Measurements from ENCODE around the gene GAN. TPM values are rescaled to one million over a fixed set of nuclear protein-coding genes. Genes with fewer than 3 reads are reported as not detected.
"Not testable (repeated sequence)": the region's sequence is repeated elsewhere in the genome, so short reads cannot be mapped to it uniquely, and the experiment has no call there.

Gene GAN
- total and polyA plus RNA-seq, 5 experiments from 2014 or later, result 2.1 to 12.0 (median 2.5) TPM

DNA sequence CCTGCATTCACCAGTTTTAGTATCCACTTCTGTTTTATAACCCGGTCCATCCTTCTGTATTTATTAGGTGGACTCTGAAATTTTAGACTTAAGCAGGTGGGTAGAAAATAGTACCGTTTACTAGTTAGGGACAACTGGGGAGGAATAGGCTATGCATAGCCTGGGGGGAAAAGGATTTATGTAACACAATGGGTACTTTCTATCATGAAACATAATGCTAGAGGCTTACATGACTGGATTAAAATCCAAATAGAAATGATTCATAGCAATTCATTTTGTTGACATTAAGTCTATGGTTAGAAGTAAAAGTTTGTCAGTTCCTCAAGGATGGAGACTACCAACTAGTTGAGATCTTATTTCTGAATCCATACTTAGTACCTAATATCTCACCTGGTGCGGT is 18.6 kb downstream of the GAN start:
- no peak overlapping the region for H3K4me3 Mint-ChIP-seq
- no peak for ATAC-seq

DNA sequence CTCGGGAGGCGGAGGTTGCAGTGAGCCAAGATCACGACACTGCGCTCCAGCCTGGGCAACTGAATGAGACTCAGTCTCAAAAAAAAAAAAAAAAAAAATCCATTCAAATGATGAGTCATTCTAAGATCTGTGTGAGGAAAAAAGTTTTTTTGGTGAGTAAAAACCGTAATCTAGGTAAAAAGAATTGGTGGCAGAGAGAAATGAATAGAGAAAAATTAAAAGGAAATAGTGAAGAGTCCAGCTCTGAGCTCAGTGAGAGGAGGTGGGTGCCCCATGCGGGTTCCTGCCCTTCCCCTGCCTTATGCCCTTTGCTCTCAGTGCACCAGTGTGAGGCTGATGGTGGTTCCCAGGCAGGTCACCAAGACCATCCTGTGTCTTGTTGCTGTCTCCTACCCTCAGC is 20.9 kb downstream of the GAN start:
- H3K4me1 Mint-ChIP-seq, result peaks cover 0 to 10% (median under 1%) of the 10 kb centered on the region in 4 donors

More for the DNA sequence above, 18.6 kb downstream of the GAN start:
- POLR2A ChIA-PET, result no interaction called here
- Mint-ChIP-seq H3K27me3 (no peaks in the 10 kb centered on the region), H3K36me3 (peaks cover 2 to 19% (median 19%) of the 10 kb centered on the region in 3 donors), H3K4me1 (peaks cover 0 to 14% (median 5%) of the 10 kb centered on the region in 4 donors), H3K9me3 (no peaks in the 10 kb centered on the region), H3K27ac (no peak overlapping the region)
- DNase-seq, result no peak

DNA sequence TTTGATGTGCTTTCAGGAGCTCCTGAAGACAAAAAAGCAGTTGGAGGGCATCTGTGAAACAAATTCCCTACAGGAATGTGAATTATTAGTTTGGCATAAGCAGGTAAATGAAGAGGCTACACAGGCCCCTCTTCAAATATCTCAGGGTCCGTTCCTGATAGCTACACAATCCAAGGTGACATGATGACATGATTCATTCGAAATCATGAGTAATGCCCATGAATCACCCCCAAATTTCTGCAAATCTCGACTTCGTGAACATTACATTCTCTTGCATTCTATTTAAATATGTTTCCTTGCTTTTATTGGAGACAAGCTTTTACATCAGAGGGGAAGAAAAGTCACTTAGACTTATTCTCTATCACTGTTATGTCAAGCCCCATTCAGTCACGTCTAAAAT is 22.3 kb downstream of the GAN start:
- Mint-ChIP-seq H3K36me3 (peaks cover 8 to 26% (median 15%) of the 10 kb centered on the region in 3 donors), H3K9me3 (peaks cover 0 to 14% (median 0%) of the 10 kb centered on the region in 9 donors), H3K27me3 (no peaks in the 10 kb centered on the region), H3K27ac (no peak overlapping the region), H3K4me1 (peaks cover 0 to 10% (median under 1%) of the 10 kb centered on the region in 4 donors), H3K4me3 (no peak overlapping the region)
- DNase-seq (no peak), ATAC-seq (no peak)
- POLR2A ChIA-PET, result no interaction called here

More for the DNA sequence above, 20.9 kb downstream of the GAN start:
- H3K4me3 Mint-ChIP-seq, result no peak overlapping the region
- peaks cover 0 to under 1% (median 0%) of the 10 kb centered on the region in 9 donors for H3K9me3 Mint-ChIP-seq
- no peak overlapping the region for H3K27ac Mint-ChIP-seq
- no peaks in the 10 kb centered on the region for H3K27me3 Mint-ChIP-seq
- no peak for ATAC-seq
- H3K36me3 Mint-ChIP-seq, result peaks cover 10 to 23% (median 12%) of the 10 kb centered on the region in 3 donors
- no peak for DNase-seq
- POLR2A ChIA-PET, result interaction anchor here (0.7 kb wide), 1 partner anchor 449 kb away, joined by 4 read pairs; no protein-coding TSS in a partner anchor

DNA sequence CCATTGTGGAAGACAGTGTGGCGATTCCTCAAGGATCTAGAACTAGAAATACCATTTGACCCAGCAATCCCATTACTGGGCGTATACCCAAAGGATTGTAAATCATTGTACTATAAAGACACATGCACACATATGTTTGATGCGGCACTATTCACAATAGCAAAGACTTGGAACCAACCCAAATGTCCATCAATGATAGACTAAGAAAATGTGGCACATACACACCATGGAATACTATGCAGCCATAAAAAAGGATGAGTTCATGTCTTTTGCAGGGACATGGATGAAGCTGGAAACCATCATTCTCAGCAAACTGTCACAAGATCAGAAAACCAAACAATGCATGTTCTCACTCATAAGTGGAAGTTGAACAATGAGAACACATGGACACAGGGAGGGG is 30.4 kb downstream of the GAN start:
- POLR2A ChIA-PET, H3K27me3 Mint-ChIP-seq, ATAC-seq, DNase-seq, H3K4me3 Mint-ChIP-seq, H3K4me1 Mint-ChIP-seq, H3K27ac Mint-ChIP-seq: not testable (repeated sequence)
- Mint-ChIP-seq H3K36me3 (peaks cover 3 to 40% (median 31%) of the 10 kb centered on the region in 3 donors), H3K9me3 (peaks cover 0 to 71% (median 40%) of the 10 kb centered on the region in 9 donors)

DNA sequence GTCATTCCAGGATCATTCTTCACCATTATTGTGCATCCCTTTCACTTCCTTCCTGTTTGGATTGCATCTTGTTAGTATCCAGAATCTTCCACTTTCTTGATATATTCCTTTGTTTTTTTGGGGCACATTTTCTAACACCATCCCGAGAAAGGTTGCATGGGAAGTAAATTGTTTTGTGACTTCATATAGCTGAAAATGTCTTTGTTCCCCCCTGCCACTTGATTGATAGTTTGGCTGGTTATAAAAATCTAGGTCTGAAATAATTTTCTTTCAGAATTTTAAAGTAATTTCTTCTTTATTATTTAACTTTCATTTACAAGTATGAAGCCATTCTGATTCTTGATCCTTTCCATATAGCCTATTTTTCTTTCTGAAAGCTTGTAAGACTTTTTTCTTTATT is 32.7 kb downstream of the GAN start:
- Mint-ChIP-seq H3K36me3 (peaks cover 16 to 34% (median 33%) of the 10 kb centered on the region in 3 donors), H3K27ac (no peak overlapping the region)

DNA sequence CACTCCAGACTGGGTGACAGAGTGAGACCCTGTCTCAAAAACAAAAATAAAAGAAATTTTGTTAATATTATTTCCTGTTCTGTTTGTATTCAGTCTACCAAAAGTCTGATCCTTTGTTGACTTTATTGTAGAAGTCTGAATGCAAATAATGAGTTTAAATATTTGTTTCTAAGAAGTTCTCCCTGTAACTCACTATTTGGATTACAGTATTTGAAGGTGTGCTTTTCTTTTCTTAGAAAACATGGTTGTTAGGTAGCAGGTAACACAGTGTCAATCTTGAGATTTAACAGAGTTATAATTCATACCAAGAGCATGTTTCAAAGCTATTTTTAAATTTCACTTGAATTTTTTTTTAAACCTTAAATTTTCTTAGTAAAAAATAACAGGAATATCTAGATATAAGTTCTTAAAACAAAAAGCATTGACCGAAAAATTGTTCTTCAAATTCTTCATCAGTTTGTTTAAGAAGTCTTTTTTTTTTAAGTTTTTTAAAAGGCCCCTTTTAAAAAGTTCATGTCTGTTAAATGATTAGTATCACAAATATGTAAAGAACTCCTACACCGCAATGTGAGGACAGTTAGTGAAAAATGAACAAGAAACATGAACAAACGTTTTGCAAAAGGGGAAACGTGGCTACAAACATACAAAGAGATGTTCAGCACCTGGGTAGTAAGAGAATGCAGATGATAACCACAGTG is 35.0 kb downstream of the GAN start:
- no peaks in the 10 kb centered on the region for H3K4me1 Mint-ChIP-seq
- no peak overlapping the region for H3K27ac Mint-ChIP-seq
- DNase-seq, result no peak
- no peaks in the 10 kb centered on the region for H3K27me3 Mint-ChIP-seq
- no peak overlapping the region for H3K4me3 Mint-ChIP-seq
- peaks cover 0 to 42% (median 18%) of the 10 kb centered on the region in 9 donors for H3K9me3 Mint-ChIP-seq
- ATAC-seq, result no peak
- POLR2A ChIA-PET, result no interaction called here
- H3K36me3 Mint-ChIP-seq, result peaks cover 21 to 36% (median 33%) of the 10 kb centered on the region in 3 donors

More for the DNA sequence above, 32.7 kb downstream of the GAN start:
- H3K4me1 Mint-ChIP-seq, result no peaks in the 10 kb centered on the region
- H3K27me3 Mint-ChIP-seq, result no peaks in the 10 kb centered on the region
- H3K4me3 Mint-ChIP-seq, result no peak overlapping the region
- ATAC-seq (no peak), DNase-seq (no peak)
- POLR2A ChIA-PET, result no interaction called here
- H3K9me3 Mint-ChIP-seq, result peaks cover 0 to 64% (median 33%) of the 10 kb centered on the region in 9 donors

DNA sequence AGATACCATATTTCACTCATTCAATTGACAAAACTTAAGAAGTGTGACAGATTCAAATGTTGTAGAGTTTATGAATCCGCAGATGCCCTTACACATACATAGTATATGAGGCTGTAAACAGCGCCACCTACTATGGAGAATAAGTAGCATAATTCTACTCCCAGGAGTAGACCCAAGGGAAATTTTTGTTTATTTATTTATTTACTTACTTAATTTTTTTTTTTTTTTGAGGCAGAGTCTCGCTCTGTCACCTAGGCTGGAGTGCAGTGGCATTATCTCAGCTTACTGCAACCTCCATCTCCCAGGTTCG is 35.5 kb downstream of the GAN start:
- no peak for DNase-seq
- H3K27me3 Mint-ChIP-seq, result no peaks in the 10 kb centered on the region
- peaks cover 0 to 37% (median 18%) of the 10 kb centered on the region in 9 donors for H3K9me3 Mint-ChIP-seq
- peaks cover 21 to 37% (median 36%) of the 10 kb centered on the region in 3 donors for H3K36me3 Mint-ChIP-seq
- H3K4me1 Mint-ChIP-seq, result no peaks in the 10 kb centered on the region
- no peak overlapping the region for H3K27ac Mint-ChIP-seq
- no peak for ATAC-seq
- POLR2A ChIA-PET, result no interaction called here
- no peak overlapping the region for H3K4me3 Mint-ChIP-seq

DNA sequence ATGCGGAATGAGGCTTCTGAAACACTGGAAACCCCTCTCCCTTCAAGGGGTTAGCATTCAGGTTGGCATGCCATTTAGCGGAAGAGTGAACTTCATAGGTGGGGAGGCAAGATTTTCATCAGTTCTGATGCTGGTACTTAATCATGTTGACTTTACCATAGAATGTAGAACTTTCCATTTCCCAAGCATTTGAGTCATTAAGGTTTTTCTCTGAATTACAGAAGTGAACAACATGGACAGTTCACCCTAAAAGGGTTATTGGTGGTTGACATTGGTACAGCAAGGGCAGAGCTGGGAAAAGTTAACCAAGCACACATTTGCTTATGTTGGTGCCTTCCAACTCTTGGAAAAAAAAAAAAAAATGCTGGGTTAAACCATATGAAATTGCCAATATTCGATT is 39.1 kb downstream of the GAN start:
- Mint-ChIP-seq H3K27ac (no peak overlapping the region), H3K4me3 (no peak overlapping the region), H3K9me3 (peaks cover 0 to 8% (median 0%) of the 10 kb centered on the region in 9 donors), H3K4me1 (no peaks in the 10 kb centered on the region), H3K27me3 (no peaks in the 10 kb centered on the region), H3K36me3 (peaks cover 6 to 50% (median 26%) of the 10 kb centered on the region in 3 donors)
- POLR2A ChIA-PET, result no interaction called here
- no peak for DNase-seq
- ATAC-seq, result no peak

DNA sequence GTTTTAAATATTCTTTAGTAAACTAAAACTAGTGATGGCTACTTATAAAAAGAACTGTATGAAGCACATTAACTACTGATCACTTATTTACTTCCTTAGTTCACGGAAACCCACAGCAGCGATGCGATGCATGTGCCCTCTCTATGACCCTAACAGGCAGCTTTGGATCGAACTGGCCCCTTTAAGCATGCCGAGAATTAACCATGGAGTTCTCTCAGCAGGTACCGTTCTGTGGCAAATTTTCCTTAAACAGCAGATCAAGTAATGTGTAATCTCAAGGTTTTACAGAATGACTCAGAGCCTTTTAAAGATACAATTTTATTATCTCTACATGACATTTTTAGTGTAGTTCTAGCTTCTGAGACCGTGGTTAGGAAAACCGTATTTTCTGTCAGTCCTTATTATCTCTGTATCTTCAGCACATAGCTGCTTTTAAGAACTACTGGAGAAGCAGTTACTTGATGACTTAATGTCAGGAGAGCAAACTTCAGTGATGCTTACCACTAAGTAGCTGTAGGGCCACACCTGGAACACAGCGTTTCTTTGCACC is 43.0 kb downstream of the GAN start:
- Mint-ChIP-seq H3K4me1 (no peaks in the 10 kb centered on the region), H3K4me3 (no peak overlapping the region), H3K9me3 (peaks cover 0 to 8% (median 0%) of the 10 kb centered on the region in 9 donors), H3K36me3 (peaks cover 6 to 70% (median 21%) of the 10 kb centered on the region in 3 donors), H3K27me3 (no peaks in the 10 kb centered on the region), H3K27ac (no peak overlapping the region)
- DNase-seq (no peak), ATAC-seq (no peak)
- POLR2A ChIA-PET, result interaction anchor here (0.8 kb wide), 1 partner anchor 209 kb away, joined by 4 read pairs; no protein-coding TSS in a partner anchor

DNA sequence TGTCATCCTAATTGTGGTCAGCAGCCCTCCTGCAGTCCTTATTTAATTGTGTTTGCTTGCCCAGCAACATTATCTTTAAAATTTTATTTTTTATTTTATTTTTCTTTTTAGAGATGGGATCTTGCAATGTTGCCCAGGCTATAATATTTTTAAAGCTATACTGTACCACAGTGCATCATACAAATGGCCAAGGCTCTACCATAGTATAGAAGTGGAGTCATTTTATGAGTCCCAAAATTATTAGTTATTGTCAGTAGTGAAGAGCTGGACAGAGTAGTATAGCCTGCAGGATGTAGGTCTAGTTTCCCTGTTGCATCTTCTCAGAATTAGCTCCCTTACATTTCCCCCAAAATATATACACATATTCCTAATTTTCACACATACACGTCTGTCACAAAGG is 44.1 kb downstream of the GAN start:
- DNase-seq (no peak), ATAC-seq (no peak)
- Mint-ChIP-seq H3K4me3 (no peak overlapping the region), H3K27ac (no peak overlapping the region), H3K4me1 (no peaks in the 10 kb centered on the region), H3K36me3 (peaks cover 6 to 73% (median 26%) of the 10 kb centered on the region in 3 donors), H3K9me3 (peaks cover 0 to 8% (median 0%) of the 10 kb centered on the region in 9 donors), H3K27me3 (no peaks in the 10 kb centered on the region)
- POLR2A ChIA-PET, result no interaction called here

DNA sequence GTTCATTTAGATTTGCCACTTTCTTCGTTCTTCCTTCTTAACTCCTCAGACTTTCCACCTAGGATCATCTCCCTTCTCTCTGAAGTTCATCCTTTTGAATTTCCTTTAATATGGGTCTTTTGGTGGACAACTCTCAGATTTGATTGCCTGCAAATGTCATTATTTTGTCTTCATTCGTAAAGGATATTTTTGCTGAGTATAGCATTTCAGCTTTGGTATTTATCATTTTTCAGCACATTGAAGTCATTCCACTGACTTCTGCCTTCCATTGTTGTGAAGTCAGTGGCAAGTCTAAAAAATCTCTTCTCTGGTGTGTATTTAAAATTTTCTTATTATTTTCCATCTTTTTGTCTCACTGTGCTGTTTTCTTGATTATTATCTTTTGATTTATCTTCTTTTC is 45.4 kb downstream of the GAN start:
- Mint-ChIP-seq H3K27ac (no peak overlapping the region), H3K4me1 (no peaks in the 10 kb centered on the region), H3K9me3 (peaks cover 0 to 8% (median 0%) of the 10 kb centered on the region in 9 donors), H3K27me3 (no peaks in the 10 kb centered on the region), H3K36me3 (peaks cover 6 to 75% (median 16%) of the 10 kb centered on the region in 3 donors), H3K4me3 (no peak overlapping the region)
- ATAC-seq (no peak), DNase-seq (no peak)
- POLR2A ChIA-PET, result no interaction called here

DNA sequence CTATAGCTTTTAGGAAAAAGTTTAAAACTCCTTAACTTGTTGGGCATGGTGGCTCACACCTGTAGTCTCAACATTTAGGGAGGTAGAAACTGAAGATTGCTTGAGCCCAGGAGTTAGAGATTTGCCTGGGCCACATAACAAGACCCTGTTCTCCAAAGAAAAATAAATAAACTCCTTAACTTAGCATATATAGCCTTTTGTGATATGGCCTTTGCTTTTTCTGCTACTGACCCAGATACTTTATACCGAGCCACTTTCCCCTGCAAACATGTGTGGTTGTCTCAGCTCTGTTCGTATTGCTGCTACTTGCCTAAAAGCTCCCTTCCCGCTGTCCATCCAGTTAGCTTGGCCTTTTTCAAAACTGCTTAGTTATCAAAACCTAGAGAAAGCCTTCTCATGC is 51.0 kb downstream of the GAN start:
- H3K27ac Mint-ChIP-seq, result no peak overlapping the region
- POLR2A ChIA-PET, result no interaction called here
- ATAC-seq, result no peak

DNA sequence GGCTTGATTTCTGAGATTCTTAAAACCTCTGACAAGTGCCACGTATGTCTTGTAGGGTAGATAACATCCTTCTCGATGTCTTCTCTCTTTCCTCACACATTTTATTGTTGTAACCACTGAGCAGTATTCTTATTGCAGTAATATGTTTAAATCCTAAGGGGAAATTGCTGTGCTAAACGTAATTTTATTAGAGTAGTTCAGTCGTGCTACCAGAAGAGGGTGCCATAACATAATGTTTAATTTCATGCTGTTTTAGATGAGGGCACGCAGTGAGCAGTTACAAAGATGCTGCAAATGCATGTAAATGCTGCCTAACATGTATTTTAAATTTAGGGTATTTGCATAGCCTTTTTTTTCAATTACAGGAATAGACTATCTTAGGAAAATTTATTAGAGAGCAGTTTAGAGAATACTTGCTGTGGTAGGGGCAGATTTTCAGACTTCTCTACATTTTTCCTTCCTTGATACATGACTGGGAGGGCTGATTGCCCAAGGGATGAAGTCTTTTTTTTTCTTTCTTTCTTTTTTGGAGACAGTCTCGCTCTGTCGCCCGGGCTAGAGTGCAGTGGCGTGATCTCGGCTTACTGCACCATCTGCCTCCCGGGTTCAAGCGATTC is 51.7 kb downstream of the GAN start:
- ATAC-seq (peak; percentile 56 to 57), DNase-seq (peak in 7 of 10 donors; percentile 5 to 68 (median 58))
- H3K36me3 Mint-ChIP-seq, result peaks cover 4 to 83% (median 19%) of the 10 kb centered on the region in 3 donors
- H3K9me3 Mint-ChIP-seq, result no peaks in the 10 kb centered on the region
- H3K4me3 Mint-ChIP-seq, result no peak overlapping the region
- H3K27ac Mint-ChIP-seq, result no peak overlapping the region
- H3K4me1 Mint-ChIP-seq, result peaks cover 0 to 5% (median 0%) of the 10 kb centered on the region in 4 donors
- H3K27me3 Mint-ChIP-seq, result no peaks in the 10 kb centered on the region
- POLR2A ChIA-PET, result no interaction called here

More for the DNA sequence above, 51.0 kb downstream of the GAN start:
- H3K4me1 Mint-ChIP-seq, result peaks cover 0 to 5% (median 0%) of the 10 kb centered on the region in 4 donors
- H3K4me3 Mint-ChIP-seq, result no peak overlapping the region
- no peaks in the 10 kb centered on the region for H3K9me3 Mint-ChIP-seq
- H3K36me3 Mint-ChIP-seq, result peaks cover 4 to 83% (median 19%) of the 10 kb centered on the region in 3 donors
- no peak for DNase-seq
- H3K27me3 Mint-ChIP-seq, result no peaks in the 10 kb centered on the region

Measured in naive thymus-derived CD8-positive, alpha-beta T cell (primary cell).